KOPT-K1 (cell line): ENCODE results near the gene SLC22A23.

Experiments
- H3K27ac ChIP-seq: fragments of 200-600 bp; sonication (generic); 2 replicates; pipeline ENCODE4 v1.5.1; 2016; ENCODE audit warnings: antibody characterized with exemption, mild to moderate bottlenecking, low read depth, low read length; ENCODE audit not compliant: poor library complexity, severe bottlenecking
- H3K36me3 ChIP-seq: fragments of 200-600 bp; sonication (generic); 2 replicates; pipeline ENCODE4 v1.5.1; 2017; ENCODE audit warnings: antibody characterized with exemption, mild to moderate bottlenecking, low read length, moderate library complexity; ENCODE audit not compliant: insufficient read depth
- H3K9me3 ChIP-seq: fragments of 200-600 bp; sonication (generic); 2 replicates; pipeline ENCODE4 v1.5.1; 2017; ENCODE audit warnings: antibody characterized with exemption, low read length, mild to moderate bottlenecking; ENCODE audit not compliant: insufficient read depth, poor library complexity, severe bottlenecking

Gene SLC22A23, protein sequence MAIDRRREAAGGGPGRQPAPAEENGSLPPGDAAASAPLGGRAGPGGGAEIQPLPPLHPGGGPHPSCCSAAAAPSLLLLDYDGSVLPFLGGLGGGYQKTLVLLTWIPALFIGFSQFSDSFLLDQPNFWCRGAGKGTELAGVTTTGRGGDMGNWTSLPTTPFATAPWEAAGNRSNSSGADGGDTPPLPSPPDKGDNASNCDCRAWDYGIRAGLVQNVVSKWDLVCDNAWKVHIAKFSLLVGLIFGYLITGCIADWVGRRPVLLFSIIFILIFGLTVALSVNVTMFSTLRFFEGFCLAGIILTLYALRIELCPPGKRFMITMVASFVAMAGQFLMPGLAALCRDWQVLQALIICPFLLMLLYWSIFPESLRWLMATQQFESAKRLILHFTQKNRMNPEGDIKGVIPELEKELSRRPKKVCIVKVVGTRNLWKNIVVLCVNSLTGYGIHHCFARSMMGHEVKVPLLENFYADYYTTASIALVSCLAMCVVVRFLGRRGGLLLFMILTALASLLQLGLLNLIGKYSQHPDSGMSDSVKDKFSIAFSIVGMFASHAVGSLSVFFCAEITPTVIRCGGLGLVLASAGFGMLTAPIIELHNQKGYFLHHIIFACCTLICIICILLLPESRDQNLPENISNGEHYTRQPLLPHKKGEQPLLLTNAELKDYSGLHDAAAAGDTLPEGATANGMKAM

DNA sequence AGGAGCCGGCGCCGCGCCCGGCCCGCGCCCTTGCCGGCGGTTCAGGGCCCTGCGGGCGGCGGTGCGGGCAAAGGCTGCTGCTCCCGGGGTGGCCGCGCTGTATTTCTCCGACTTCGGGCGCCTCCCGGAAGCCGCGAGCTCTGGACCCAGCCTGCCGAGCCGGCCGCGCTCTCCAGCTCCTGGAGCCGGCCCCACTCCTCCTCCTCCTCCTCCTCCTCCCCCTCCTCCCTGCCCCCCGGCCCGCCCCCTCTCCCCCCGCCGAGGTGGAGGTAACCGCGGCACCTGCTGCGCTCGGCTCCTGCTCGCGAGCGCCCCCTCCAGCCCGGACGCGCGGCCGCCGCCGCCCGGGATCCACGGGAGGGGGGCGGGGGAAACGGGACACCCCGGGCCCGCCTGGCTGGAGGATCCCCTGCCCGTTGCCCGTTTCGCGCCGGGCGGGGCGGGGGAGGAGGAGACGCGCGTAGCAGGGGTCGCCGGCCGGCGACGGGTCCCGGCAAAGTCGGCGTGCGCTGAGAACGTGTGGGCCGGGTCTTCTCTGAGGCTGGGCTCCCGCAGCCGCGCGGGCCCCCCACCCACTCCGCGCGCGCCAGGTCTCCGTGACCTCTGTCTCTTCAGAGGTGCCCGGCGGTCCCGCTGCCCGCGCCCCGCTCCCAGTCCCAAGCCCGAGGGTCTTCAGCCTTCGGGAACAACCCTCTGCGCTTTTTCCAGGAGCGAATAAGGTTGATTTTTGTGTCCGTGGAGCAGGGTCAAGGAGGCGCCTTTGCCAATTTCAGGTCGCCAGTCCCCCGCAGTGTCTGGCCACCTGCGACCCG is at the start of gene SLC22A23:
Gene SLC22A23 (minus strand): TSS at position 153 of the 812 bp plus-strand sequence. CDS start 491 bp downstream, outside the sequence.
- H3K27ac ChIP-seq, result no peak within 1 kb of the TSS
- no peaks in the 10 kb centered on the region for H3K36me3 ChIP-seq
- H3K9me3 ChIP-seq, result no peaks in the 10 kb centered on the region

DNA sequence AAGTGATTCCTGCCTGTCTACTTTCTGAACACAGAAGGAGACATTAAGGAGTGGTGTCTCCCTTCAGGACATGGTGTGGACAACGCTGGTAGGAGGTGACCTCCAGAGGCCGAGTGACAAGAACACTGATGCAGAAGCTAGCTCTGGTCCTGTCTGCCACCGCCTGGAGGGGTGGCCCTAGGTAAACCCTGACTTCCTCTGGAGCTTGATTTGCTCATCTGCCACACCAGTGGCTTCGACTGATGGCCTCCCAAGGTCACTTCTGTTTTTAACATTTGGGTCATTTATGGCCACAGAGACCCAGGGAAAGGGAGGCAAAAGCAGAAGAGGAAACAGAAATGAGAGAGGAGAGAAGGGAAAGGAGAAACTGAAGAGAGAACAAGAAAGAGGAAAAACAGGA is 49.4 kb upstream of the SLC22A23 start:
- Histone ChIP-seq H3K36me3 (no peaks in the 10 kb centered on the region), H3K9me3 (no peaks in the 10 kb centered on the region), H3K27ac (no peak overlapping the region)

DNA sequence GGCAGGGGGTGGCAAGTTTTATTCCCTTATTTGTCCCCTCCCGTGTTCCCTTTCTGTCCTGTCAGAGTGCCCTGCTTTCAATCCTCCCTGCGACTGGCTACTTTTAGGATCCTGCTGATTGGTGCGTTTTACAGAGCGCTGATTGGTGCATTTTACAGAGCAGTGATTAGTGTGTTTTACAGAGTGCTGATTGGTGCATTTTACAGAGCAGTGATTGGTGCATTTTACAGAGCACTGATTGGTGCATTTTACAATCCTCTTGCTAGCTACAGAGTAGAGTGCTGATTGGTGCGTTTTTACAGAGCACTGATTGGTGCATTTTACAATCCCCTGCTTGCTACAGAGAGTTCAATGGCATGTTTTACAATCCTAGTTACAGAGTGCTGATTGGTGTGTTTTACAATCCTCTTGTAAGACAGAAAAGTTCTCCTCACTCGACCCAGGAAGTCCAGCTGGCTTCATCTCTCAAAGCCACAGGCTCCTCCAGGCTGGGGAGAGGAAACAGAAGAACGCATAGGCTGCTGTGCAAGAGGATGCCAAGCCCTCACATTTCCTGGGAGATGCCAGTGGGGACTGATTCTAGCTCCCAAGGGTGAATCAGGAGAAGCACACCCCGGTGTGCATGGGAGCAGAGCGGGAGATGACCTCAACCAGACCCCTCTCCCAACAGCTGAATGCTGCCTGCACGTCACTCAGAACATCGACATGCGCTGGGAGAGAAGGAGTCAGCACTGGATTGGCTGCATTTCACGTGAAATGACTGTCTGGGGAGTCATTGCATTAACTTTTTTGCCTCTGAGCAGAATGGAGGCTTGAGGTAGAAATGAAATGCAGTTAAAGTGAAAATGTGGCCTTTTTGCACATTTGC is 48.3 kb upstream of the SLC22A23 start:
- H3K27ac ChIP-seq, result no peak overlapping the region
- H3K9me3 ChIP-seq, result no peaks in the 10 kb centered on the region
- no peaks in the 10 kb centered on the region for H3K36me3 ChIP-seq

DNA sequence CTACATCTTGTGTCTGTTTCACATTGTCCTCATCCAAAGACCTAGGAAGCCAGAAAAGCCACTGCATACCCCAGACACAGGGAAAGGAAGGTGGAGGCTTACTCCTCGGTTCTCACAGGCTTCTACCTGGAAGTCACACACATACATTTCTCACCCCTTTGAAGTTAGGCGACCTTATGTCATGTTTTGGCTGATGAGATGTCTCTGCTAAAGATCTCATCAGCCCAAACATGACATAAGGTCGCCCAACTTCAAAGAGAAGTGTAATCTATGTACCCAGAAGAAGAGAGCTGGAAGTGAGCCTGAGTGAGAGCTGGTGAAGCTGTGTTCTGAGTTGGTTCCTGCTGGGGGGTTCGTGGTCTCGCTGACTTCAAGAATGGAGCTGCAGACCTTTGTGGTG is 47.5 kb upstream of the SLC22A23 start:
- Histone ChIP-seq H3K9me3 (no peaks in the 10 kb centered on the region), H3K27ac (no peak overlapping the region), H3K36me3 (no peaks in the 10 kb centered on the region)

DNA sequence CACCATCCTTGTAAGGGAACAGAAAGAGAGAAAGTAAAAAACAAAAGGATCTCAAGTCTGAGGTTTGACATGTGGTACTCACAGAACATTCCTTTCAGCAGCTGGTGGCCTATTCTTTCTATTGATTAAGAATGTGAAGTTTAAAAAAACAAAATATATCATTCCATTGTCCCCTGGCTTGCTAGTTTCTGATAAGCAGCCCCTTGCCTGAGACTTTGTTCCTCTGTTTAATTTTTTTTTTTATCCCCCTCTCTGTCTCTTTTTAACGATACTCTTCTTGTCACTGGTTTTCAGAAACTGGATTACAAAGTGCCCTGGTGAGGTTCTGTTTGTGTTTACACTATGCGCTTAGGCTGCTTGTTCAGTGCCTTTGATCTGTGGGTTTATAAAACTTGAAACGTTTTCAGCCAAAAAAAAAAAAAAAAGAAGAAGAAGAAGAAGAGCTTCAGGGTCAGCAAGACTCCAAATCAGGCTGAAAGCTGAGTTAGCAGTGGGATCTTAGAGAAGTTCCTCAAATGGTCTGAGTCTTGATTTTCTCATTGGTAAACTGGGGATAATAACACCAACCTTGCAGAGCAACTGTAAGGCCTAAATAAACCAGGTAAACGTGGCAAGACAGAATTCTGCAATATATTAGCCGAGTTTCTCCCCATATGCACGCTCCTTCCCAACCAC is 45.1 kb upstream of the SLC22A23 start:
- H3K36me3 ChIP-seq, result no peaks in the 10 kb centered on the region
- no peaks in the 10 kb centered on the region for H3K9me3 ChIP-seq
- no peak overlapping the region for H3K27ac ChIP-seq

DNA sequence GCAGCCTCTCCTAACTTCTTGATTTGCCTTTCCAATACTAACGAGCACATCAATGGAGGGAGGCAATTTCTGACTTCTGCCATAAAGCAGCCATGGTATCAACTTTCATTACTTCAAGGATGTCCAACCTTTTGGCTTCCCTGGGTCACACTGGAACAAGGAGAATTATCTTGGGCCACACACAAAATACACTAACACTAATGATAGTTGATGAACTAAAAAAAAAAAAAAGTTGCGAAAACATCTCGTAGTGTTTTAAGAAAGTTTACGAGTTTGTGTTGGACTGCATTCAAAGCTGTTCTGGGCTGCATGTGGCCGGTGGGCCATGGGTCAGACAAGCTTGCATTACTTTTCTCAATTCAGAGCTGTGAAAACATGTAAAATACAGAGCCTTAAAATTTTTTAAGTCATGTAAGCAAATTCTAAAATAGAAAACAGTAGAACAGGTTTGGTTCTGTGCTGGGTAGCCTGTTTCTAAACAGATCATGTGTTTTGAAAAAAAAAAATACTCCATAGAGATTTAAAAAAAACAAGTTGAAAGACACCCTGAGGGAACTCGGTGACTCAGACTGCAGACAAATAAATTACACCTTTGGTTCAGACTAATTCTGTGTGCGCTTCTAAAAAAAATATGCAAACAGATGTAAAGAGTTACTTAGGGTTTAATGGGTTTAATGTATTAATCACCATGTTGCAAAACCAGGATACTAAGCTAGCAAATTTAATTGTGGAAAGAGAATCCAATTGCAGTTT is 43.6 kb upstream of the SLC22A23 start:
- Histone ChIP-seq H3K27ac (no peak overlapping the region), H3K9me3 (no peaks in the 10 kb centered on the region), H3K36me3 (no peaks in the 10 kb centered on the region)

DNA sequence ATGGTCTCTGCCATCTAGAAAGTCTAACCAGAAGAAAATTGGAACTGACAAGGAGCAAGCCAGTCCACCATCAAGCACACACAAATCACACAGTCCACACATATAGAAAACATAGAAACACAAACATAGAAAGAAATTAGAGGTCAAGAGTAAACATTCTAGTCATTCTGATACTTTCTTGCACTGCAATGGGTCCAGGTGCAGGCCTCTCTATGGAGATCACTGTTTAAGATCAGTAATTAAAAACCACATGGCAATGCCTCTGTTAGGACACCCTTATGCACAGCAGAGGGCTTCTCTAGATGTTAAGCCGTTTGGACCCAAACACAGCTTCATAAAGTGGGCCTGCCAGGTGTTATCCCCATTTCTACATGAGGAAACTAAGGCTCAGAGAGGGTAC is 42.8 kb upstream of the SLC22A23 start:
- H3K27ac ChIP-seq, result no peak overlapping the region
- no peaks in the 10 kb centered on the region for H3K9me3 ChIP-seq
- H3K36me3 ChIP-seq, result no peaks in the 10 kb centered on the region

DNA sequence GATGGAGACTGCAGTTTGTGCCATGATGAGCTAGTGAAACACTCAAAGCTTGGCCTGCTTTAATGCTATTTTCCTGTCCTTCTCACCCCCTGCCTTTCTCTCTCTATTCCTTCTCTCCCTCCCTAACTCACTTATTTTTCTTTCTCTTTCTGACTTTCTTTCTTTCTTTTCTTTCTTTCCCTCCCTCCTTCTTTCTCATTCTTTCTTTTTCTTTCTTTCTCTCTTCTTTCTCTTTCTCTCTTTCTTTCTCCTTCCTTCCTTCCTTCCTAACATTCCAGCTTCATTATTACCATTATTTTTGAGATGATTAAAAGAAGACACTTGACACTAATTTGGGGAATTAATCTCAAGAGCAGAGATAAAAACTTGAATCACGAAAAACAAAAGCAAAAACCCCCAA is 39.5 kb upstream of the SLC22A23 start:
- no peaks in the 10 kb centered on the region for H3K9me3 ChIP-seq
- no peaks in the 10 kb centered on the region for H3K36me3 ChIP-seq
- H3K27ac ChIP-seq, result no peak overlapping the region

DNA sequence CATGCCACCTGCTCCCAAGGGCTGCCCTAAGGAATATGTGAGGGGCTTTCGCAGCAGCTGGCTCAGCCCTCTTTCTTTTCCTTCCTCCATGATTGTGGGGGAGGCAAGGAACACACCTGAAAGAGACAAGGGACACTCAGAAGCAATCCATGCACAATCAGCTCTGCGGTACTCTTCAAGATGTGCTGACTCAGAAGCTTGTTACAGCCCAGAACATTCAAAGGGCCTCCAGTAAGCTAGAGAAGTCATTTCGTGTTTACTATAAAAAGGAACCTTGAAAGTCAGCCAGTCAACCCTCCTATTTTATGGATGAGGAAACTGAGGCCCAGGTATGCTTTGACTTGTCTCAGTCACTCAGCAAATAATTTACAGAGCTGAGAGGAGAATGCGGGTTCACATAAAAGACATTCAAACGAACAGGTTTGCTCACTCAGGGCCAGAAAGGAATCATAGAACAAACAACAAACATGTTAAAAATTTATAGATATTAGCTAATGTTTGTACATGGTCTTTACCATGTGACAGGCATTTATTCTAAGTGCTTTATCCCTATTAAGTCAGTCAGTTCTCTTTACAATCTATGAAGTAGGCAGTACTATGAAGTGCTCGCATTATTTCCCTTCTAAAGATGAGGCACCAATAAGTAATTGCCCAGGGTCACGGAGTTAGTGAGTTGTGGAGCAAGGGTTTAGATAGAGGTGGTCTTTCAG is 37.7 kb upstream of the SLC22A23 start:
- H3K36me3 ChIP-seq, result no peaks in the 10 kb centered on the region
- no peak overlapping the region for H3K27ac ChIP-seq
- no peaks in the 10 kb centered on the region for H3K9me3 ChIP-seq

DNA sequence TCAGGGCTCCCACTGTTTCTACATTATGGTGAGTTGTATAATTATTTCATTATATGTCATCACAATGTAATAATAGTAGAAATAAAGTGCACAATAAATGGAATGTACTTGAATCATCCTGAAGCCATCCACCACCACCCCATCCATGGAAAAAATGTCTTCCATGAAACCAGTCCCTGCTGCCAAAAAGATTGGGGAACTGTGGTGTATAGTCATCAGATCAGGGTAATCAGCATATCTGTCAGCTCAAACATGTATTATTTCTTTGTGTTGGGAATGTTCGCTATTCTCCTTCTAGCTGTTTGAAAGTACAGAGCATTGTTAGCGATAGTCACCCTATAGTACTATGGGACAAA is 33.8 kb upstream of the SLC22A23 start:
- no peak overlapping the region for H3K27ac ChIP-seq
- no peaks in the 10 kb centered on the region for H3K9me3 ChIP-seq
- H3K36me3 ChIP-seq, result no peaks in the 10 kb centered on the region

DNA sequence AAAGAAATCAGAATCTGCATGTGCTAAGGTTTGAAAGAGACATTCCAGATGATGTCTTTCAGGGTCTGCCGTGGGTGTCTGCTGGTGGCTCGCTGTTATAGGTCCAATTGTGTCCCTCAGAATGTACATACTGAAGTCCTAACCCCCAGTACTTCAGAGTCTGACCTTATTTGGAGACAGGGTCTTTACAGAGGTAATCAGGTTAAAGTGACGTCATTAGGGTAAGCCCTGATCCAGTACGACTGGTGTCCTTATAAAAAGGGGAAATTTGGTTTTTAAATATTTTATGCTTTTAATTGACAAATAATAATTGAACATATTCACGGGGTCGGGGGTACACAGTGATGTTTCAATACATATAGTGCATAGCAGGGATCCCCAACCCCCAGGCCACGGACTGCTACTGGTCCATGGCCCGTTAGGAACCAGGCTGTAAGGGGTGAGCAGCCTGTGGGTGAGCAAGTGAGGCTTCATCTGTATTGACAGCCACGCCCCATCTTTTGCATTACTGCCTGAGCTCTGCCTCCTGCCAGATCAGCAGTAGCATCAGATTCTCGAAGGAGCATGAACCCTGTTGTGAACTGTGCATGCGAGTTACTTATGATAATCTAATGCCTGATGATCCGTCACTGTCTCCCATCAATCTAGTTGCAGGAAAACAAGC is 33.2 kb upstream of the SLC22A23 start:
- Histone ChIP-seq H3K27ac (no peak overlapping the region), H3K36me3 (no peaks in the 10 kb centered on the region), H3K9me3 (no peaks in the 10 kb centered on the region)

DNA sequence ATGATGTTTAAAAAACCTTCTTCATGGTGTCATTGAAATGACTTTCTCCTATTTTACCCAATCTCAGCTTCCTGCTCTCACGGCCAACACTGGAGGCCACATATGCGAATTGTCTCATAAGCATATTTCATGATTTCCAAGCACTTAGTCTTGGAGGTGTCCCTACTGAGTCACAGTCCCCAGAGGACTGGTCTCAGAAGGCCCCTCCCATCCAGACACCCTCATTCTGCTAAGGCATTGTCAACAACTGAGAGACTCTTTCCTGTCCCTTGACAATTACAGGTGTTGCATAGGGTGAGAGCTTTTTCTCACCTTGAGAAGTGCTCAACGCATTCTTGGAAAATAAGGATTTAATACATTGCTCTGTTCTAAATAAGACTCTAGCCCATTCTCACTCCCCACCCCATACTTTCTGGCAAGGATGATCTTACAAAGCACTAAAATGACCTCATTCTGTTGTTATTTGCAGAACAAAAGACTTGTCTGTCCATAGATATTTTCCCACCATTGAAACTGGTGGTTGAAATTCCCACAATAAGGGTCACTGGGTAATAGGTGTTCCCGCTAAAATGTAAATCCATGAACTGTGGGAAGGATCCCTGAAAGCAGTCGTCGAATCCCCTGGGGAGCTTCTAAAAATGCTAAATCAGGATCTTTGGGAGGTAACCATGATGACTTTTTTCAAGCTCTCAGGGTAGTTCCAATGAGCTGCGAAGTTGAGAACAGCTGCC is 32.3 kb upstream of the SLC22A23 start:
- Histone ChIP-seq H3K27ac (no peak overlapping the region), H3K36me3 (no peaks in the 10 kb centered on the region), H3K9me3 (no peaks in the 10 kb centered on the region)
